ENCODE measurements around the gene CIC. TPM values are rescaled to one million over a fixed set of nuclear protein-coding genes. Genes with fewer than 3 reads are reported as not detected.
A peak's percentile ranks its signal among the peaks of the same experiment; 100 is the strongest.

CIC gene
- total RNA-seq, 4 donors from 2014 or later: 57.8 to 90.0 (median 59.0) TPM

- no peak overlapping the region for H3K4me3 ChIP-seq (ENCODE audit: low read depth, poor library complexity, severe bottlenecking)
- 86 to 88% methylated on average over 23 to 25 of the region's 30 CpGs for WGBS, 2 donors
- no peak for TF ChIP-seq CTCF (IDR thresholded peaks at IDR 0.05)
- TF ChIP-seq POLR2A (IDR thresholded peaks at IDR 0.05): no peak
- peak in 1 of 2 donors; percentile 85 for DNase-seq (ENCODE audit: low spot score in 2 of 2)
- intact Hi-C loops (cut with DNase I; ENCODE audit: low total_unique reads): no loop called here
These were observed 18.2 kb downstream of the CIC start for GRCh38 chr19:42287017-42287826.

GRCh38 chr19:42287827-42288107, 18.7 kb downstream of the CIC start:
- no peak overlapping the region for H3K4me3 ChIP-seq (ENCODE audit: low read depth, poor library complexity, severe bottlenecking)
- 85 to 91% methylated on average over 10 of the region's 10 CpGs for WGBS, 2 donors
- DNase-seq (ENCODE audit: low spot score in 2 of 2): peak in 1 of 2 donors; percentile 84
- intact Hi-C loops (cut with DNase I; ENCODE audit: low total_unique reads): no loop called here
- TF ChIP-seq CTCF (IDR thresholded peaks at IDR 0.05): no peak

- no peak for DNase-seq (ENCODE audit: low spot score in 2 of 2)
- no peak overlapping the region for H3K4me3 ChIP-seq (ENCODE audit: low read depth, poor library complexity, severe bottlenecking)
- WGBS, 2 donors: 82 to 85% methylated on average over 4 of the region's 4 CpGs
- TF ChIP-seq POLR2A (IDR thresholded peaks at IDR 0.05) (no peak), CTCF (IDR thresholded peaks at IDR 0.05) (no peak)
- intact Hi-C loops (cut with DNase I; ENCODE audit: low total_unique reads): no loop called here
These were observed 19.3 kb downstream of the CIC start for GRCh38 chr19:42288387-42288786.

GRCh38 chr19:42288881-42289555, 20.0 kb downstream of the CIC start:
- 90 to 92% methylated on average over 22 of the region's 22 CpGs for WGBS, 2 donors
- TF ChIP-seq CTCF (IDR thresholded peaks at IDR 0.05) (no peak), POLR2A (IDR thresholded peaks at IDR 0.05) (no peak)
- no peak overlapping the region for H3K4me3 ChIP-seq (ENCODE audit: low read depth, poor library complexity, severe bottlenecking)
- DNase-seq (ENCODE audit: low spot score in 2 of 2): no peak
- intact Hi-C loops (cut with DNase I; ENCODE audit: low total_unique reads): no loop called here

- intact Hi-C loops (cut with DNase I; ENCODE audit: low total_unique reads): loop anchor here (10.0 kb wide), 1 partner anchor 45 kb away; the partner anchor contains the start of gene GSK3A
- H3K4me3 ChIP-seq (ENCODE audit: low read depth, poor library complexity, severe bottlenecking): no peak overlapping the region
- TF ChIP-seq POLR2A (IDR thresholded peaks at IDR 0.05) (no peak), CTCF (IDR thresholded peaks at IDR 0.05) (no peak)
- DNase-seq (ENCODE audit: low spot score in 2 of 2): no peak
- 88 to 89% methylated on average over 6 to 8 of the region's 8 CpGs for WGBS, 2 donors
These were observed 20.5 kb downstream of the CIC start for GRCh38 chr19:42289556-42290041.

Data from lower leg skin (tissue), 4 donors.